Keratinocyte (primary cell): ENCODE results near the gene NDUFA3.

Source experiments
- CTCF ChIP-seq, 3 experiments: IDR thresholded peaks in 1 of 3; conservative IDR thresholded peaks in 1 of 3; optimal IDR thresholded peaks in 1 of 3; 2 replicates in 2 of 3; 3 replicates in 1 of 3; pipeline versions ENCODE3 to v1.5.1; 2011; ENCODE audit warnings: low read length in 3 of 3, mild to moderate bottlenecking in 3 of 3, moderate library complexity in 2 of 3, control low read depth in 1 of 3, inconsistent platforms in 1 of 3; ENCODE audit not compliant: insufficient read depth in 2 of 3; ENCODE audit errors: extremely low read depth in 1 of 3
- EZH2 ChIP-seq: IDR thresholded peaks from one replicate; pipeline ENCODE4 v1.6.1; 2012; ENCODE audit warnings: inconsistent platforms, mild to moderate bottlenecking, low read length, moderate library complexity

GRCh38 chr19:54128796-54129616 is 26.4 kb downstream of the NDUFA3 start:
- TF ChIP-seq CTCF (optimal IDR thresholded peaks at IDR 0.05 in 1 of 3, IDR thresholded peaks at IDR 0.05 in 1 of 3, conservative IDR thresholded peaks at IDR 0.05 in 1 of 3; ENCODE audit: extremely low read depth in 1 of 3, insufficient read depth in 2 of 3, low read length in 3 of 3) = no peak
- no peak for TF ChIP-seq EZH2
